Stimulated activated naive CD8-positive, alpha-beta T cell treated with anti-CD3 and anti-CD28 coated beads, Interleukin-15, amount 100 ng/mL, for 72 hours (primary cell): ENCODE data around the gene ECT2.

ENCODE experiments used
- ATAC-seq: fragments of 150-1000 bp; cut with Tn5 transposase; 2 replicates; pipeline ENCODE4 v1.10.0; 2021; ENCODE audit warnings: mild to moderate bottlenecking, moderate library complexity
- DNase-seq, 2 donors: peaks; one replicate each; pipeline ENCODE4 v3.0.0; 2021 to 2022
- H3K27ac Mint-ChIP-seq, 2 donors: one replicate each; pipeline ENCODE4 v1.8.0; 2022; ENCODE audit warnings: mild to moderate bottlenecking in 2 of 2, mixed read lengths in 2 of 2, moderate library complexity in 2 of 2
- H3K27me3 Mint-ChIP-seq: one replicate; pipeline ENCODE4 v1.8.0; 2022; ENCODE audit warnings: mixed read lengths
- H3K4me1 Mint-ChIP-seq: one replicate; pipeline ENCODE4 v1.8.0; 2022; ENCODE audit warnings: mild to moderate bottlenecking, mixed read lengths
- H3K4me3 Mint-ChIP-seq, 2 donors: one replicate each; pipeline ENCODE4 v1.8.0; 2022; ENCODE audit warnings: mild to moderate bottlenecking in 2 of 2, mixed read lengths in 2 of 2, moderate library complexity in 1 of 2
- H3K9me3 Mint-ChIP-seq, 2 donors: one replicate each; pipeline ENCODE4 v1.8.0; 2022; ENCODE audit warnings: mixed read lengths in 2 of 2

ECT2 gene

DNA sequence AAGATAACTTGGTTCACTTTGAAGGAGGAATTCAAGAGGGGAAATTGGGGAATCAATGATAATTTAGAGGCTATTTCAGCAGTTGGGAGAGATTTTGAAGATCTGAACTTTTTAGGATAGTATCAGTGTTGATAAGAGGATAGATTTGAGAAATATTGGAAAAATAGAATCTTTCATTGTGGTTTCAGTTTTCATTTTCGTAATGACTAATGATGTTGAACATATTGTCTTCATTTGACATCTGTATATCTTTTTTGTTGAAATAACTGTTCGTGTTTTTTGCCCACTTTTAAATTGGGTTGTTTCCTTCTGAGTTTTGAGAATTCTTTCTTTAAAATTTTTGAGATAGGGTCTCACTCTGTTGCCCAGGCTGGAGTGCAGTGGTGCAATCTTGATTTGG lies 21.1 kb downstream of the ECT2 start:
- Mint-ChIP-seq H3K27ac (no peak overlapping the region), H3K27me3 (no peaks in the 10 kb centered on the region), H3K4me3 (no peak overlapping the region), H3K9me3 (no peaks in the 10 kb centered on the region), H3K4me1 (peaks cover 17% of the 10 kb centered on the region)
- ATAC-seq (no peak), DNase-seq (no peak)

DNA sequence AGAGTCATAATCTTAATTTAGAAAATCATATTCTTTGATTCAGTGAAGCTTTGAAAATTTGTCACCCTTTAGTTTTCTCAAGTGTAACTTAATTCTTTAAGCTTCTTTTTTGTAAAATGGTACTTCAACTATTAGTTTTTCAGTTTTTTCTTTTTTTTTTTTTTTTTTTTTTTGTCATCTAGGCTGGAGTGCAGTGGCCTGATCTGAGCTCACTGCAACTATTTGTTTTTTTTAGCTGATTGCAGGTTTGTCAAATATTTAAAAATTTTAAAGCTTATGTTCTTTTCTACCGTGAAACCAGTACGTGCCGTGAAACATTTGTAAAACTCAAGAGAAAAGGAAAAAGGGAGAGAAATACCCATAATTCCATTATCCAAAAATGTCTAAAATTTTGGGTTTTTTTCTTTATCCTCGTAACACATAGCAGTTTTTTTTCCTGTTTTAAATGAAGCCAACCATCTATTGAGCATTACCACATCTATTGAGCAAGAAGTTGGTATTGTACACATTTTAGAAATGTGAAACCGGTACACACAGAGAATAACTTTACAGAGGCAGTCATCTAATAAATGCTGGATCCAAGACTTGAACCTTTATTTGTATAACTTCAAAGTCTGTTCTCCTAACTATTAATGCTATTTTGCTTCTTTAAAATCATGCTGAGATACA lies 25.7 kb downstream of the ECT2 start:
- peaks cover 16% of the 10 kb centered on the region for H3K4me1 Mint-ChIP-seq
- no peak for ATAC-seq
- no peaks in the 10 kb centered on the region for H3K27me3 Mint-ChIP-seq
- H3K27ac Mint-ChIP-seq, result no peak overlapping the region
- H3K4me3 Mint-ChIP-seq, result no peak overlapping the region
- H3K9me3 Mint-ChIP-seq, result no peaks in the 10 kb centered on the region
- DNase-seq, result no peak

DNA sequence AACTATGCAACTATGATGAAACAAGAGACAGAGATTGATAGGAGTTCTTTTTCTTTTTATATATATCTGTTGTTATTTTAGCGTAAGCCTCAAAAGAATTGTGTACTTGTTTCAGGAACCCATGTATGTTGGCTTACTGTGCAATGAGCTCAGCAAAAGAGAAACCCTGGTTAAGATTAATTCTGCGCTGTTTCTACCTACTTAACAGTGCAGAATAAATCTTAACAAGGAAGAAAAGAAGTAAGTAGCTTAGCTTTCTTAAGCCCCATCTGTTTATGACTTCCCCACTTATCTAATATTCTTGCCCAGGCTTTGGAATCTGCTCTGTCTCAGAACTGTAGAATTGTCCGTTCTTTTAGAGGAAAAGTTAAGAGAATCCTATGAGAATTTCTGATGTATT lies 27.4 kb downstream of the ECT2 start:
- Mint-ChIP-seq H3K27ac (no peak overlapping the region), H3K27me3 (no peaks in the 10 kb centered on the region), H3K9me3 (no peaks in the 10 kb centered on the region), H3K4me1 (no peaks in the 10 kb centered on the region), H3K4me3 (no peak overlapping the region)
- ATAC-seq (no peak), DNase-seq (no peak)

DNA sequence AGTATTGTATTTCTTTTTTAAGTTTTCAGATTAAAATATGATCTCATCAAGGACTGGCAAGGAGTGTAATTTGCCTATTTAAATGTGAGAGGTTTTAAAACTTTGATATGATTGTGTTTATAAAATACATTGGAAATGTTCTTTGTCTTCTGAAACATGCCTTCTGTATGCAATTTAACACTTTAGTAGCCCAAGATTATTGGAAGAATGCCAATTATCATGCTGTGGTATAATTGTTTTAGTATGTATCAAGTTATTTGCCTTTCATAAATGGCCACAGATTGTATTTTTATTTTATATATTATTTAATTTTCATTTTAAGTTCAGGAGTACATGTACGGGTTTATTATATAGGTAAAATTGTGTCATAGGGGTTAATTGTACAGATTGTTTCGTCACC lies 31.7 kb downstream of the ECT2 start:
- Mint-ChIP-seq H3K9me3 (no peaks in the 10 kb centered on the region), H3K27me3 (no peaks in the 10 kb centered on the region), H3K27ac (no peak overlapping the region), H3K4me3 (no peak overlapping the region), H3K4me1 (no peaks in the 10 kb centered on the region)
- ATAC-seq, result no peak
- DNase-seq, result no peak

DNA sequence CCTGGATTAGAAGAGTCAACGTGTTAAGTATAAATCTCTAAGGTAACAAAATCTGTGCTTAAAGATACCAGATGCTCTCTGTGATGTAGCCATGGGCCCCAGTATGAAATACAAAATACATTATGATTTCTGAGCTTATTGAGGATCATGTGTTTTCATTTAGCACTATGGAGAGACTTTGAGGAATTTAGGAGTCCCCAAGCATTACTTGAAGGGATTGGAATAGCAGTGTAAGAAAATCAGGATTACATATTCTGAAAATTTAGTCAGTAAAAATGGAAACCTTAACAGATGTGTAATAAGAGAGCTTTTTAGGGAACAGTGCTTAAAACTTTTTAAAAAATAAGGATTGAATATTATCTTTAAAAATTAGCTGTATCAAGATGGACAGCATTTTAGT lies 35.5 kb downstream of the ECT2 start:
- no peak for DNase-seq

DNA sequence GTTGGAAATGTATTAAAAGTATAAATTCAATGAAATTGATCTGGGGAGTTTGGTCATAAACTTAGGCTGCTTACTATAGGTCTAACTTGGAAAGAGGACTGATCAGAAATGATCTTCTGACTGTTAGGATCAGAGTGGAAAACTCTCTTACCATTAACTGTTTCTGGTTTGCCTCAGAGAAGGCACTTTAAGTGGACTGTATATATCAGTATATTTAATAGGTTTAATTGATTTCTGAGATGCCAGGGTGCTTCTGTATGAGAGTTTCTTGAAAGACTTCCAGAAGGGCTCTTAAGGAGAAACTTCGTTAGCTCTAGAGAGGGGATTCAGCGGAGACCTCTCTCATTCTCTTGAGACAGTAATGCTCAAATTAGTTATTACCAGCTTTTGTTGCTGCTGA lies 36.5 kb downstream of the ECT2 start:
- ATAC-seq (no peak), DNase-seq (no peak)
- Mint-ChIP-seq H3K9me3 (no peaks in the 10 kb centered on the region), H3K27ac (no peak overlapping the region), H3K4me1 (no peaks in the 10 kb centered on the region), H3K27me3 (no peaks in the 10 kb centered on the region), H3K4me3 (no peak overlapping the region)

More for the DNA sequence above, 35.5 kb downstream of the ECT2 start:
- Mint-ChIP-seq H3K9me3 (no peaks in the 10 kb centered on the region), H3K4me1 (no peaks in the 10 kb centered on the region), H3K27me3 (no peaks in the 10 kb centered on the region), H3K27ac (no peak overlapping the region), H3K4me3 (no peak overlapping the region)
- ATAC-seq, result no peak

DNA sequence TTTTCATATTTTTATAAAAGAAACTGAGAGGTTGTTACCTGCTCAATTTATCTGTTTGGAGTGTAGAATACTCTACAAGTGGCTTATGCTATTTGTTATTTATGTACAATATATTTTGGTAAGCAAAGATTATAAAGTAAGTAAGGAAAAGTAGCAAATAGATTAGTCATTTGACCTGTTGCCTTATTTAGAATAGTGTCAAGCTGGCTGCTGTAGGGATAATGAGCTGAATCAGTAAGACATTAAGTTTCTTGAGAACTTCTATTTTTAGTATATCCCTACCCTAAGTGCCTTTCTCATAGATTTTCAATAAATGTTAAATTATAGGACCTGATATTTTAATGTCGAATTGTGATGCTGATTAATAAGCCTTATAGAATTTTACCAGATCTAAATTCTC lies 37.2 kb downstream of the ECT2 start:
- DNase-seq, result no peak
- Mint-ChIP-seq H3K27ac (no peak overlapping the region), H3K9me3 (no peaks in the 10 kb centered on the region), H3K4me3 (no peak overlapping the region), H3K4me1 (no peaks in the 10 kb centered on the region), H3K27me3 (no peaks in the 10 kb centered on the region)
- ATAC-seq, result no peak

DNA sequence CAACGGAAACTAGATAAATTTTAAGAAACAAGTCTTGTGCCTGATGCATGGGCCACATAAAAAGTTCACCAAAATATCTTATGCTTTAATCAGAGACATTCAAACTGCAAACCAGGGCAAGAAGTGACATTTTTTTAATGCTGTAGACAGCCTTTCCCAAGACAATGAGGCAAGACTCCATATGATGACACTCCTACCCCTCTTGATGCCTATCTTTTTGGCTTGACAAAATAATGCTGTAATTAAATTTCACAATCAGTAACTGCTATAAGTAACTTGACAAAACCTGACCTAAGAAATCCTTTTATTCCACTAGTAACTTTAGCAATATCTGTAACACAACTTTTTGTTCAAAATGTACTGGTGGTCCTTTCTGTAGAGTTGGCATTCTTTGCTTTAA lies 48.7 kb downstream of the ECT2 start:
- DNase-seq, result no peak
- Mint-ChIP-seq H3K4me1 (peaks cover 7% of the 10 kb centered on the region), H3K4me3 (no peak overlapping the region), H3K9me3 (no peaks in the 10 kb centered on the region), H3K27me3 (no peaks in the 10 kb centered on the region), H3K27ac (no peak overlapping the region)
- ATAC-seq, result no peak

DNA sequence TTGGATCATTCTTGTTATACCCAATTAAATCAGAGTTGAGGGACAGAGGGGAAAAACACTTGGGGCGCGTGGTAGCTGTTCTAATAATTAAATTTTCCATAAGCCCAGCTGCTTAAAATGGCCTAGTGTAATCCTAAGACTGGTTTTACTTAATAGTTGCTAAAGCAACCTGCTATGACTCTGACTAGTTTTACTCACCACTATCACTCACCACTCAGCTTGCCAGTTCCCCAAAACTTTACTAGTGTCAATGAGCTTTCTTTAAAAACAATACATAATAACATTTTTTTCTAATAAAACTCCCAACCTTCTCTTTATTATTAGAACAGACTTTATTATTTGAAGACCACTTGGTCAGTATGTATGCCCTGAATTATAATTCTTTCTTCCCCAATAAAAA lies 49.6 kb downstream of the ECT2 start:
- no peak for ATAC-seq
- no peak for DNase-seq
- Mint-ChIP-seq H3K4me1 (peaks cover 7% of the 10 kb centered on the region), H3K4me3 (no peak overlapping the region), H3K27ac (no peak overlapping the region), H3K27me3 (no peaks in the 10 kb centered on the region), H3K9me3 (no peaks in the 10 kb centered on the region)

DNA sequence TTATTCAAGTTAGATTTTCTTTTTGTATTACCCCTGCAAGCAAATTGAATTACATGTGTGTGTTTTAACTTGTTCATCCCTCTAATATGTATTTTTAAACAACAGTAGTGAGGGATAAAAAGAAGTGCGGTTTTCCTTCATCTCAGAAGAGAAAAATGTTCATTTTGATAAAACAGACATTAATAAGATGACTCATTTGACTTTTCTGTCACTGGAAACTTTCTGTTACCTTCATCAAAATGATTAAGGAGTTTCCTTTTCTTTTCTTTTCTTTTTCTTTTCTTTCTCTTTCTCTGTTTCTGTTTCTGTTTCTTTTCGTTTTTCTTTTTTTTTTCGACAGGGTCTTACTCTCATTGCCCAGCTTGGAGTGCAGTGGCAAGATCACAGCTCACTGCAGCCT lies 53.0 kb downstream of the ECT2 start:
- no peak overlapping the region for H3K27ac Mint-ChIP-seq

DNA sequence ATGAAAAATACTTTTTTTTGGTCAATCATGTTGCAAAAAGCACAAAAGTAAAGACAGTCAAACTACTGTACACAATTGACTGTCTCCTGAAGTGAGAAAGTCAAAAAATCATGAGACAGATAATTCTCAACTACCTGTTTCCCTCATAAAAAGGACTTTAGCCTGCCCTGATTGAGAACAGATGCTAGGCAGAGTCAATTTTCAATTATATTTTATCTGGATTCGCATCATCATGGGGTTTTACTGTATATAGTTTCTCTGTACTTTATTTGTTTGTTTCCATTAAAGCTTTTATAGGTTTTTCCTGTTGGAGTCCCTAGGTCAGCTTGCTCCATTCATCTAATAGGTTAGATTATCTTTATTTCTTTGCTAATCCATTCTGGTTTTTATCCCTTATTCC lies 53.8 kb downstream of the ECT2 start:
- no peak for ATAC-seq
- H3K9me3 Mint-ChIP-seq, result no peaks in the 10 kb centered on the region

More for the DNA sequence above, 53.0 kb downstream of the ECT2 start:
- H3K4me3 Mint-ChIP-seq, result no peak overlapping the region
- ATAC-seq (no peak), DNase-seq (no peak)
- H3K27me3 Mint-ChIP-seq, result no peaks in the 10 kb centered on the region
- peaks cover 7% of the 10 kb centered on the region for H3K4me1 Mint-ChIP-seq
- H3K9me3 Mint-ChIP-seq, result no peaks in the 10 kb centered on the region

DNA sequence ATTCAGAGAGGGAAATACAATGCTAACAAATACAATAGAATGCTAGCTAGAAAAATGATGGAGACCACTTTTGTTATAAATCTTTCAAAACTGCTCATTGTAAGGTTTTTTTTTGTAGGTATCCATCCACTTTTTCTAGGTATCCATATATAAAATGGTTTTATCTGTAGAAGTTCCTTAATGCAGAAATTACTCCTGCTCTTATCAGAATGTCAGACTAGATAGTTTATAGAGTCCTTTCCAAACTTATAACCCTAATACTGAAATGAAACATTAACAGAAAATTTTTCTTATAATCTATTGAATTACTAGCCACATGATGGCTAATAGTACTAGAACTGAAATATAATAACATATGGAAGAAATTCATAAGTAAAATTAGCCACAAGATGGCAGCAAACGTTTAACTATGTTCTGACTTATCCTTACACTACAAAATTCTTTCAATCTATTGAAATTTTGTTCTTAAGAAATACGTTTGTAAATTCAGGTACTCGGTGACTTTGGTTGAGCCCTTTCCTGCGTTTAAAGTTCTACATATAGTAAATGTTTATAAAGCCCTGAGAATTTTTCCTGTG lies 58.5 kb downstream of the ECT2 start:
- no peak for DNase-seq
- ATAC-seq, result no peak

More for the DNA sequence above, 53.8 kb downstream of the ECT2 start:
- no peaks in the 10 kb centered on the region for H3K27me3 Mint-ChIP-seq
- no peak overlapping the region for H3K4me3 Mint-ChIP-seq
- no peak for DNase-seq
- H3K4me1 Mint-ChIP-seq, result peaks cover 7% of the 10 kb centered on the region
- H3K27ac Mint-ChIP-seq, result no peak overlapping the region

DNA sequence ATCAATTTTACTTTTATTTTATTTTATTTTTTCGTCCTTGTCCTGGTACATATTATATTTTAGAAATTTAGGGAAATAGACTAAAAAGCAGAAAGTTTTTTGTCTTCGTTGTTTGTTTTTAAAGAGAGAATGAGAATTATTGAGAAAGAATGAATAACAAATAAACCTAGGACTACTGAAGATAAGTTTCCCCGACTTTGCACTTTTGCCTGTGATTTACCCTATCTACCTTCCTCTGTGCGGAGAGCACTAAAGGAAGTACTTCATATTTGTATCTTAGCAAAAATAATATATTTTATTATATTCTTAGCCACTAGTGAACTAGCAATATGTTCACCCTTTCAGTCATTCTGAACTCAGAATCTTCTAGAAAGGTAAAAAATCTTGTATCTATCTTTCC lies 60.6 kb downstream of the ECT2 start:
- no peaks in the 10 kb centered on the region for H3K4me1 Mint-ChIP-seq

More for the DNA sequence above, 58.5 kb downstream of the ECT2 start:
- Mint-ChIP-seq H3K4me3 (no peak overlapping the region), H3K27ac (no peak overlapping the region), H3K27me3 (no peaks in the 10 kb centered on the region), H3K9me3 (no peaks in the 10 kb centered on the region), H3K4me1 (no peaks in the 10 kb centered on the region)

DNA sequence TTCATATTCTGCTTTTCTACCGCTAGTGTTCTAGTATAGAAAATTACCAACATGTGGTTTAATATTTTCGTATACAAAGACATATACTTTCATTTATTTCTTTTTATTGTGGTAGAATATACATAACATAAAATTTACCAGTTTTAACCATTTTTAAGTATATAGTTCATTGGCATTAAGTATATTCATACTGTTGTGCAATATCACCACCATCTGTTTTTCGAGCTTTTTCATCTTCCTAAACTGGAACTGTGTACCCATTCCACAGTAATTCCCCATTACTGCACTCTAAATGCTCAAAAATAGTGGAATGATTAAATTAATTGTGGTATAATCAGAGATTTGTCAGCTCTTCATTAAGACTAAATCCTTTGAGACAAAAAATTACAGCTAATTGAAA lies 62.9 kb downstream of the ECT2 start:
- H3K4me3 Mint-ChIP-seq, result no peak overlapping the region

More for the DNA sequence above, 60.6 kb downstream of the ECT2 start:
- ATAC-seq (no peak), DNase-seq (no peak)
- no peak overlapping the region for H3K27ac Mint-ChIP-seq
- H3K27me3 Mint-ChIP-seq, result no peaks in the 10 kb centered on the region
- no peaks in the 10 kb centered on the region for H3K9me3 Mint-ChIP-seq
- no peak overlapping the region for H3K4me3 Mint-ChIP-seq

DNA sequence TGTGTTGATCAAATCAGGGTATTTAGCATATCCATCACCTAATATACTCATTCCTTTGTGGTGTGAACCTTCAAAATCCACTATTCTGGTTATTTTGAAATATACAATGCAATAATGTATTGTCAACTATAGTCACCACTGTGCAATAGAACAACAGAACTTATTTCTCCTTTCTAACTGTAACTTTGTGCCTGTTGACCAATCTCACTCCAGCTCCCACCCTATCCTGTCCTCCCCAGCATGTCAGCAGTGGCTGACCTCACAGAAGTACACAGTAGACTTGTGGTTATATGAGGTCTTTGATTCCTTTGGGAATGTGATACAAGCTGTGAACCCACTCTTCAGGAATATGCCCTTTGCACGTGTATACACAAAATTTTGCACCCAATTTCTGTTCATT lies 64.2 kb downstream of the ECT2 start:
- Mint-ChIP-seq H3K27ac (no peak overlapping the region), H3K27me3 (no peaks in the 10 kb centered on the region), H3K4me1 (no peaks in the 10 kb centered on the region), H3K4me3 (no peak overlapping the region), H3K9me3 (no peaks in the 10 kb centered on the region)
- DNase-seq (no peak), ATAC-seq (no peak)

More for the DNA sequence above, 62.9 kb downstream of the ECT2 start:
- Mint-ChIP-seq H3K4me1 (no peaks in the 10 kb centered on the region), H3K27me3 (no peaks in the 10 kb centered on the region), H3K9me3 (no peaks in the 10 kb centered on the region), H3K27ac (no peak overlapping the region)
- ATAC-seq (no peak), DNase-seq (no peak)

DNA sequence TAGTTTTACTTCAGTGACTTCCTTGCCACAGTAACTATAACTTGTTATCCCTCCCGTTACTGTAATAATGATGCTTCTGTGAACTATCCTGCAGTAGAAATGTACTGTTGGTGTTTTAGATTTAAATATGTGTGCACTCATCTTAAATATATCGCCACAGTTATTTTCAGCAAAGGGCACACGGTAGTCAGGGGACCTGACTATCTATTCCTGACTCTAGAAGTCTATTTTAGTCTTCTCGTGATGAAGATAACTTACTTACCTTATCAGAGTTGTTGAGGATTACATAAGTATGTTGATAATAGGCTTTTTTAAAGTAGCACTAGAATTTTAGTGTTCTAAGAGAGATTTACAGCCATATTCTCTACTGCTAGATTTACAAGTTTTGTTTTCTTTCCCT lies 65.3 kb downstream of the ECT2 start:
- no peak overlapping the region for H3K27ac Mint-ChIP-seq
- DNase-seq (no peak), ATAC-seq (no peak)
- H3K4me1 Mint-ChIP-seq, result no peaks in the 10 kb centered on the region
- H3K4me3 Mint-ChIP-seq, result no peak overlapping the region
- no peaks in the 10 kb centered on the region for H3K9me3 Mint-ChIP-seq
- H3K27me3 Mint-ChIP-seq, result no peaks in the 10 kb centered on the region

DNA sequence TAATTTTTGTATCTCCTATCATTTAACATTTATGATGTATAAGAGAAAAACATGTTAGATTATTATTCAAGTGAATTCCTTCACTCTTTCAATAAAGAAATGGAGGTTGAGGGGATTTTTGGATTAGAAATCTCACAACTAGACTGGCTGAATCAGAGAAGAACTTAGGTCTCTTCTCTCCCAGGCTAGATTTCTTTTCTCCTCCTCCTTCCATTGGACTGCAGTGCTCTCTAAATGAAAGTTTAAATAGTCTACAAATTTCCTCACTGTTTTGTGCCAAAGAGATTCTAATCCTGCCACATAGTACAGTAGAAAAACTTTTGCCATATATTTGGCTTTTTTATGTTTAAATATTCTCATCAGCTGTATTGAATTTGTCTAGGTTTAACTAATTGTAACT lies 65.8 kb downstream of the ECT2 start:
- Mint-ChIP-seq H3K9me3 (no peaks in the 10 kb centered on the region), H3K4me1 (no peaks in the 10 kb centered on the region), H3K4me3 (no peak overlapping the region), H3K27ac (no peak overlapping the region), H3K27me3 (no peaks in the 10 kb centered on the region)
- no peak for ATAC-seq
- no peak for DNase-seq
